Hepatocyte (in vitro differentiated cells): ENCODE results near the gene MEF2C. TPM values are rescaled to one million over a fixed set of nuclear protein-coding genes. Genes with fewer than 3 reads are reported as not detected.

ENCODE experiments used
- DNase-seq: peaks from one replicate; pipeline ENCODE4 v3.0.0-alpha.2; 2016; ENCODE audit warnings: low spot score
- H2AFZ ChIP-seq: fragments of 200-600 bp; sonication (generic); 2 replicates; pipeline ENCODE4 v1.6.0; 2016; ENCODE audit warnings: antibody characterized with exemption, mild to moderate bottlenecking
- H3K27ac ChIP-seq: fragments of 200-600 bp; sonication (generic); 2 replicates; pipeline ENCODE4 v1.5.1; 2016; ENCODE audit warnings: mild to moderate bottlenecking
- H3K27me3 ChIP-seq: fragments of 200-600 bp; sonication (generic); 2 replicates; pipeline ENCODE4 v1.6.1; 2016
- H3K36me3 ChIP-seq: fragments of 200-600 bp; sonication (generic); replicated peaks from 2 replicates; pipeline ENCODE4 v1.5.1; 2016; ENCODE audit warnings: low read depth; ENCODE audit not compliant: insufficient read depth
- H3K4me1 ChIP-seq: fragments of 200-600 bp; sonication (generic); 2 replicates; pipeline ENCODE4 v1.5.1; 2016; ENCODE audit warnings: mild to moderate bottlenecking, moderate library complexity; ENCODE audit not compliant: insufficient read depth
- H3K4me2 ChIP-seq: fragments of 200-600 bp; sonication (generic); 2 replicates; pipeline ENCODE4 v1.6.0; 2016
- H3K4me3 ChIP-seq: fragments of 200-600 bp; sonication (generic); 2 replicates; pipeline ENCODE4 v1.5.1; 2016; ENCODE audit warnings: mild to moderate bottlenecking
- H3K79me2 ChIP-seq: fragments of 200-600 bp; sonication (generic); 2 replicates; pipeline ENCODE4 v1.6.0; 2017; ENCODE audit warnings: mild to moderate bottlenecking
- H3K9me2 ChIP-seq: fragments of 200-600 bp; sonication (generic); replicated peaks from 2 replicates; pipeline ENCODE4 v1.6.0; 2017; ENCODE audit warnings: mild to moderate bottlenecking; ENCODE audit not compliant: insufficient read depth
- H3K9me3 ChIP-seq: fragments of 200-600 bp; sonication (generic); 2 replicates; pipeline ENCODE4 v1.5.1; 2016; ENCODE audit warnings: low read depth, mild to moderate bottlenecking
- H4K20me1 ChIP-seq: fragments of 200-600 bp; sonication (generic); 2 replicates; pipeline ENCODE4 v1.6.0; 2016; ENCODE audit warnings: mild to moderate bottlenecking; ENCODE audit not compliant: insufficient read depth, poor library complexity, severe bottlenecking
- EZH2 ChIP-seq: fragments of 200-600 bp; sonication (generic); IDR thresholded peaks from 2 replicates; pipeline ENCODE4 v1.6.1; 2016; ENCODE audit warnings: antibody characterized with exemption, mild to moderate bottlenecking, borderline replicate concordance
- EZH2phosphoT487 ChIP-seq: fragments of 200-600 bp; sonication (generic); IDR thresholded peaks from one replicate; pipeline ENCODE4 v1.6.1; 2018; ENCODE audit warnings: antibody characterized with exemption, mild to moderate bottlenecking, low read depth, moderate library complexity; ENCODE audit not compliant: unreplicated experiment, severe bottlenecking
- WGBS: methylation state at CpG from one replicate; pipeline ENCODE4 v1.1.6; 2016; ENCODE audit warnings: low lambda C conversion rate; ENCODE audit errors: missing lambda C conversion rate; 5-methylcytosine and 5-hydroxymethylcytosine counted together
- polyA plus RNA-seq: library from polyadenylated mRNA; unstranded; fragments of >200 nt; fragmentation: Nextera tagmentation; extraction: Ambion mirVana; gene quantifications from 2 replicates; pipeline ENCODE4 v1.2.1, GENCODE V29; 2016
- total RNA-seq: library from RNA; depleted of rRNA; stranded (reverse); fragments of >200 nt; gene quantifications from 2 replicates; pipeline ENCODE4 v1.2.3, GENCODE V29; 2014
- TF ChIP-seq, protein P1 (sequence below): fragments of 200-600 bp; sonication (generic); IDR thresholded peaks from 2 replicates; pipeline ENCODE4 v1.5.1; 2016; ENCODE audit warnings: antibody characterized with exemption, mild to moderate bottlenecking; ENCODE audit not compliant: poor library complexity

MEF2C gene
- total and polyA plus RNA-seq, 2 experiments from 2014 or later = 5.9 to 14.6 TPM

- Histone ChIP-seq H4K20me1 (no peaks in the 10 kb centered on the region), H3K27ac (no peak overlapping the region), H3K9me2 (no peaks in the 10 kb centered on the region), H3K36me3 (no peaks in the 10 kb centered on the region), H3K4me2 (no peak overlapping the region), H3K4me1 (no peaks in the 10 kb centered on the region), H2AFZ (no peak overlapping the region), H3K27me3 (no peaks in the 10 kb centered on the region), H3K4me3 (no peak overlapping the region), H3K79me2 (no peaks in the 10 kb centered on the region), H3K9me3 (no peaks in the 10 kb centered on the region)
- no peak for DNase-seq
- TF ChIP-seq EZH2phosphoT487 = no peak
- 97% methylated on average over 8 of the region's 8 CpGs for WGBS
Observed at GRCh38 chr5:88770276-88771257, 112.4 kb downstream of the MEF2C start.

GRCh38 chr5:88769165-88769564, 113.8 kb downstream of the MEF2C start:
- no peaks in the 10 kb centered on the region for H4K20me1 ChIP-seq
- H2AFZ ChIP-seq = no peak overlapping the region
- no peaks in the 10 kb centered on the region for H3K9me3 ChIP-seq
- no peak overlapping the region for H3K4me2 ChIP-seq
- DNase-seq = no peak
- H3K4me3 ChIP-seq = no peak overlapping the region
- no peak for TF ChIP-seq EZH2
- TF ChIP-seq EZH2phosphoT487 = no peak
- H3K27ac ChIP-seq = no peak overlapping the region
- no peaks in the 10 kb centered on the region for H3K36me3 ChIP-seq
- 58% methylated on average over 3 of the region's 3 CpGs for WGBS
- no peaks in the 10 kb centered on the region for H3K27me3 ChIP-seq
- H3K4me1 ChIP-seq = no peaks in the 10 kb centered on the region
- H3K9me2 ChIP-seq = no peaks in the 10 kb centered on the region
- no peaks in the 10 kb centered on the region for H3K79me2 ChIP-seq

DNA sequence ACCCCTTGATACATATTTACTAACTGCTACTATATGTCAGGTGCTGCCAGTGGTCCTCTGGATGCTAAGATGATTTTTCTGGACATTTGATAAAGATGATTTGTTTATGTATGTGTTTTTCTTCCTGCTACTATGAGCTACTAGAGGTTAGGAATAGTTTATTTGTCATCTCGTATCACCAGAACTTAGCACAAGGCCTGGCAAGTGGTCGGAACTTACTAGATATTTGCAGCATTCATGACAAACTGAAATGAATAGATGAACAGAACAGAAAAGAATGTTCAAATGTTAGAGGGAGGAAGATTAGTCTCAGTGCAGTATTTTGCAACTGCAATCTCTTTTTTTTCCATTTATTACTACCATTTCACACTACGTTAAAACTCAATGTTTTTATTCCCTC, 114.6 kb downstream of the MEF2C start:
- no peaks in the 10 kb centered on the region for H3K4me1 ChIP-seq
- no peak overlapping the region for H3K4me2 ChIP-seq
- no peaks in the 10 kb centered on the region for H4K20me1 ChIP-seq
- WGBS = 96% methylated on average over 3 of the region's 3 CpGs
- no peaks in the 10 kb centered on the region for H3K9me2 ChIP-seq
- H3K9me3 ChIP-seq = no peaks in the 10 kb centered on the region
- no peaks in the 10 kb centered on the region for H3K27me3 ChIP-seq
- no peak overlapping the region for H3K27ac ChIP-seq
- no peak overlapping the region for H3K4me3 ChIP-seq
- H2AFZ ChIP-seq = no peak overlapping the region
- H3K36me3 ChIP-seq = no peaks in the 10 kb centered on the region
- no peak for DNase-seq
- no peaks in the 10 kb centered on the region for H3K79me2 ChIP-seq
- TF ChIP-seq, protein P1, sequence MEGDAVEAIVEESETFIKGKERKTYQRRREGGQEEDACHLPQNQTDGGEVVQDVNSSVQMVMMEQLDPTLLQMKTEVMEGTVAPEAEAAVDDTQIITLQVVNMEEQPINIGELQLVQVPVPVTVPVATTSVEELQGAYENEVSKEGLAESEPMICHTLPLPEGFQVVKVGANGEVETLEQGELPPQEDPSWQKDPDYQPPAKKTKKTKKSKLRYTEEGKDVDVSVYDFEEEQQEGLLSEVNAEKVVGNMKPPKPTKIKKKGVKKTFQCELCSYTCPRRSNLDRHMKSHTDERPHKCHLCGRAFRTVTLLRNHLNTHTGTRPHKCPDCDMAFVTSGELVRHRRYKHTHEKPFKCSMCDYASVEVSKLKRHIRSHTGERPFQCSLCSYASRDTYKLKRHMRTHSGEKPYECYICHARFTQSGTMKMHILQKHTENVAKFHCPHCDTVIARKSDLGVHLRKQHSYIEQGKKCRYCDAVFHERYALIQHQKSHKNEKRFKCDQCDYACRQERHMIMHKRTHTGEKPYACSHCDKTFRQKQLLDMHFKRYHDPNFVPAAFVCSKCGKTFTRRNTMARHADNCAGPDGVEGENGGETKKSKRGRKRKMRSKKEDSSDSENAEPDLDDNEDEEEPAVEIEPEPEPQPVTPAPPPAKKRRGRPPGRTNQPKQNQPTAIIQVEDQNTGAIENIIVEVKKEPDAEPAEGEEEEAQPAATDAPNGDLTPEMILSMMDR = no peak
- TF ChIP-seq EZH2 (no peak), EZH2phosphoT487 (no peak)

DNA sequence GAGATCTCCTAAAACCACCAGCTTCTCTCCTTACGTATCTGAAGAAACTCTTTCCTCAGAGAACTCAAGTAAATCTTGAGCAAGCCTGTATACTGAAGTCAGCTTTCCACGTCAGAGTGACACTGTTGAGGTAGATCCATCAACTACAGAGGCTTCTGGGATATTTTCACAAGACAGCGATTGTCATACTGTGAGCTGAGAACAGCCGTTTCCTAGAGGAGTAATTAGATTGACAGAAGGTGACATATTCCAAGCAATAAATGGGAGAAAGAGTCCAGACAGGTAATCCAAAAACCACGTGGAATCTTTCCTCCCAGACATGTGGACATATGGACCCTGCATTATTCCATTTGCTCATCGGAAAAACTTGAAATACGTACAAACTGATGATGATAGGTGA, 117.2 kb downstream of the MEF2C start:
- Histone ChIP-seq H4K20me1 (no peaks in the 10 kb centered on the region), H3K36me3 (no peaks in the 10 kb centered on the region), H3K9me2 (no peaks in the 10 kb centered on the region), H3K27me3 (no peaks in the 10 kb centered on the region), H3K4me2 (no peak overlapping the region), H3K79me2 (no peaks in the 10 kb centered on the region), H3K4me3 (no peak overlapping the region), H3K27ac (no peak overlapping the region), H2AFZ (no peak overlapping the region), H3K4me1 (no peaks in the 10 kb centered on the region), H3K9me3 (no peaks in the 10 kb centered on the region)
- no peak for DNase-seq
- TF ChIP-seq EZH2phosphoT487 (no peak), EZH2 (no peak)
- WGBS = 93% methylated on average over 7 of the region's 7 CpGs
